Aorta (tissue), 5 donors: Measurements from ENCODE around the gene NPAS3. TPM values are rescaled to one million over a fixed set of nuclear protein-coding genes. Genes with fewer than 3 reads are reported as not detected.

Experiments
- ATAC-seq: fragments of 200-7000 bp; cut with Tn5 transposase; one replicate; pipeline ENCODE4 v1.9.1; 2022; ENCODE audit warnings: moderate library complexity; ENCODE audit not compliant: low FRiP score
- DNase-seq, 2 donors: peaks; one replicate each; pipeline ENCODE4 v3.0.0-alpha.2; 2020
- H3K27ac ChIP-seq, 2 donors: one replicate each; pipeline ENCODE4 v1.5.1; 2013; ENCODE audit warnings: low read length in 2 of 2, mild to moderate bottlenecking in 2 of 2, moderate library complexity in 2 of 2, control low read depth in 1 of 2, inconsistent platforms in 1 of 2, low read depth in 1 of 2
- H3K27me3 ChIP-seq, 2 donors: one replicate each; pipeline ENCODE4 v1.6.1; 2013; ENCODE audit warnings: control low read depth in 1 of 2, low read length in 1 of 2, mild to moderate bottlenecking in 1 of 2, moderate library complexity in 1 of 2; ENCODE audit not compliant: insufficient read depth in 2 of 2, control insufficient read depth in 1 of 2
- H3K36me3 ChIP-seq, 2 donors: one replicate each; pipeline ENCODE4 v1.6.1; 2013; ENCODE audit warnings: control low read depth in 1 of 2, low read length in 1 of 2, mild to moderate bottlenecking in 1 of 2; ENCODE audit not compliant: insufficient read depth in 2 of 2, control insufficient read depth in 1 of 2
- H3K4me1 ChIP-seq, 2 donors: one replicate each; pipeline ENCODE4 v1.6.1; 2013; ENCODE audit warnings: low read length in 2 of 2, control low read depth in 1 of 2, mild to moderate bottlenecking in 1 of 2, moderate library complexity in 1 of 2; ENCODE audit not compliant: insufficient read depth in 2 of 2, control insufficient read depth in 1 of 2
- H3K4me3 ChIP-seq, 2 donors: one replicate each; pipeline ENCODE4 v1.5.1; 2013; ENCODE audit warnings: low read length in 2 of 2, control low read depth in 1 of 2, mild to moderate bottlenecking in 1 of 2
- H3K9me3 ChIP-seq: one replicate; pipeline ENCODE4 v1.6.1; 2013; ENCODE audit warnings: mild to moderate bottlenecking, low read length; ENCODE audit not compliant: control insufficient read depth
- WGBS, 2 donors: extraction: QIAGEN DNeasy Blood & Tissue Kit; methylation state at CpG; one replicate each; pipeline ENCODE4 v1.1.7; 2013; 5-methylcytosine and 5-hydroxymethylcytosine counted together
- intact Hi-C, 2 donors: fragments of 100-400 bp; cut with DNase I; formaldehyde crosslinking; loops; one replicate each; pipeline versions ENCODE4 v1.14.2 to v1.15.0; 2022
- polyA plus RNA-seq, 2 donors: library from polyadenylated mRNA; stranded (reverse); fragments of 200-250 nt; gene quantifications; one replicate each; pipeline ENCODE4 v1.2.3, GENCODE V29; 2013
- total RNA-seq, 2 donors: library from RNA; stranded (reverse); fragmentation: NEBNext Ultra II Directional; extraction: Animal tissue kit (Norgen Biotek cat#: 25700); gene quantifications; one replicate each; pipeline ENCODE4 v1.2.1, GENCODE V29; 2021
- donor health status: healthy with polysubstance abuse.
- donor health status: Bipolar disorder and iron deficiency.
- donor health status: DM: no; HTN: no; CAD: no.
- donor health status: DM: no; HTN: no; CAD: no.
- donor health status: DM: yes; HTN: yes; CAD: no.

NPAS3 gene
- total and polyA plus RNA-seq, 4 donors = 0.13 to 4.3 (median 0.50) TPM

DNA sequence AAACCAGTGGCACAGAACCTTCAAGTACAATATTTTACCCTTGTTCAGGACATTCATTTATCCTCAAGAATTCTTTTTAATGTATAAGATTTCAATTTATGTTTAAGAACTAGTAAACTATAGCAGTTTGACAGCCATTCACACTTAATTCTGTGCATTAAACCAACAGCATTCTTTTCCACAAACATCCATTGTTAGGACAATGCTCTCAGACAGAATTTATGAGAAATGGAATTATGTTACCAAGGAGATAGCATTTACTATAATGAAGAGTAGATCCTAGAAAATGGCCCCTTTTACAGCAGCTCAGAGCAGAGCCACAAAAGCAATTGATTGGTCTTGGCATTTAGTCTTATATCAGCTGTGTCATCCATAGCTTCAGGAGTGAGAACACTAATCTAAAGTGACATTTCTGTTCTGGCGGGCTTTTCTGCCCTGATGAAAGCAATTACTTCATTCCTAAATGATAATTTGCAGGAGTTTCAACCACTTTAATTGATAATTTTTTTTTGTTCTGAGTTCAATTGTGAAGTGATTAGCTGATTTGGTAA is 268.9 kb downstream of the NPAS3 start:
- WGBS, 2 donors = 73 to 86% methylated on average over 1 of the region's 1 CpG
- no peak for DNase-seq
- H3K36me3 ChIP-seq = no peaks in the 10 kb centered on the region
- no peak overlapping the region for H3K4me3 ChIP-seq
- no peaks in the 10 kb centered on the region for H3K9me3 ChIP-seq
- intact Hi-C loops = no loop called here
- H3K27ac ChIP-seq = no peak overlapping the region
- H3K4me1 ChIP-seq = no peaks in the 10 kb centered on the region
- H3K27me3 ChIP-seq = no peaks in the 10 kb centered on the region
- ATAC-seq = no peak

DNA sequence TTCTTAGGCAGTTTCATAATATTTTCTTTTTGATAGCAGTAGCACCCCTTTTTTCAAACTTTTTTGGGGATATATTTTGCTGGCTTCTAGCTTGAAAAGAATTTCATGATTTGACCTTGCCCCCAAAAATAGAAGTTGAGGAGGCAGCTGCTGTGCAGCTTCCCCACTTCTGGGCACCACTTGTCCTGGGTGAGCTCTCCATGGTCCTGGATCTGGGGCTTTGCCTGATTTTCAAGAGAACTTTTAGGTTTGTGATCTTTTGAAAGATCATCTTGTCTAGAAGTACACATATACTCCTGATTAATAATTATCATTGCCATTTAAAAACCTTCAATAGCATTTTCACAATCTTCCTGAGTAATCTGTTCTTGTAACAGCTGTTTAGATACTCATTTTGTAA is 271.6 kb downstream of the NPAS3 start:
- Histone ChIP-seq H3K4me3 (no peak overlapping the region), H3K36me3 (no peaks in the 10 kb centered on the region), H3K9me3 (no peaks in the 10 kb centered on the region), H3K27ac (no peak overlapping the region), H3K27me3 (no peaks in the 10 kb centered on the region), H3K4me1 (no peaks in the 10 kb centered on the region)
- ATAC-seq (no peak), DNase-seq (no peak)
- intact Hi-C loops = no loop called here

DNA sequence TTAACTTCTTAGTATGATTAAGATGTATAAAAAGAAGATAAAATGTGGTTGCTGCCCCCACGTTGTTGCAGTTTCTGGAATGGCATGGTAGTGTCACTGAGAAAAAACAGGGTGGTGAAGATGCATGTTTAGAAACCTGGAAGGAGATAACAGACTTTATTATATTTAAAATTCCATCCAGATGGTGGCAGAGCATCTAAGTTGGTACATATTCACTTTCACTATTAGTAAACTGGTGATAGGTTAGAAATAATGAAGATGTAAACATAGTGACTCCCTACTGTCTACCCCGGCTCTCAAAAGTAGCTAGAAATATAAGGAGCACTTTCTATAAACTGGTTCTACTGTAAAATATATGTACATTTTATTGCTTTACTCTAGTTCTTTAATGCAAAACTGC is 279.3 kb downstream of the NPAS3 start:
- H3K4me3 ChIP-seq = no peak overlapping the region
- no peaks in the 10 kb centered on the region for H3K4me1 ChIP-seq
- DNase-seq = no peak
- WGBS, 2 donors = 62 to 64% methylated on average over 2 of the region's 2 CpGs
- H3K27ac ChIP-seq = no peak overlapping the region
- no peaks in the 10 kb centered on the region for H3K27me3 ChIP-seq
- intact Hi-C loops = no loop called here
- ATAC-seq = no peak
- no peaks in the 10 kb centered on the region for H3K36me3 ChIP-seq
- no peaks in the 10 kb centered on the region for H3K9me3 ChIP-seq

DNA sequence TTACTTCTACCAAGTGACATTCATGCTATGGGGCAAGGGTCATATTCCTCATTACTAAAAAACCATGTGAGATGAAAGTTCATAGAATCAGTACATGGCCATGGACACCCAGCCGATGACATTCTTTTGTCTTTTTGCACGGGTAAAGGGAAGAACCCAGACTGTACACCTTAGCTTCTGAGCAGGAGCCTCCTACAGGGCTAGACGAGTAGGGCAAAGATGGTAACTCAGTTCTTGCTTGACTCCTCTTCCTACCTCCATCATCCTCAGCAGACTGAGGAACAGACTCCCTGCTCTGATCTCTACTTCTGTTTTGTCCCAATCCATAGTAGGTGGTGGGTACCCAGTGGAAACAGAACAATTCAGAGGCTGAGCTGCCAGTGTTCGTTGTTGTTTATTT is 281.3 kb downstream of the NPAS3 start:
- no peak for ATAC-seq
- WGBS, 2 donors = 84 to 86% methylated on average over 4 of the region's 4 CpGs
- no peak overlapping the region for H3K4me3 ChIP-seq
- no peaks in the 10 kb centered on the region for H3K36me3 ChIP-seq
- DNase-seq = no peak
- no peaks in the 10 kb centered on the region for H3K4me1 ChIP-seq
- H3K27ac ChIP-seq = no peak overlapping the region
- H3K27me3 ChIP-seq = no peaks in the 10 kb centered on the region
- H3K9me3 ChIP-seq = no peaks in the 10 kb centered on the region
- intact Hi-C loops = no loop called here

DNA sequence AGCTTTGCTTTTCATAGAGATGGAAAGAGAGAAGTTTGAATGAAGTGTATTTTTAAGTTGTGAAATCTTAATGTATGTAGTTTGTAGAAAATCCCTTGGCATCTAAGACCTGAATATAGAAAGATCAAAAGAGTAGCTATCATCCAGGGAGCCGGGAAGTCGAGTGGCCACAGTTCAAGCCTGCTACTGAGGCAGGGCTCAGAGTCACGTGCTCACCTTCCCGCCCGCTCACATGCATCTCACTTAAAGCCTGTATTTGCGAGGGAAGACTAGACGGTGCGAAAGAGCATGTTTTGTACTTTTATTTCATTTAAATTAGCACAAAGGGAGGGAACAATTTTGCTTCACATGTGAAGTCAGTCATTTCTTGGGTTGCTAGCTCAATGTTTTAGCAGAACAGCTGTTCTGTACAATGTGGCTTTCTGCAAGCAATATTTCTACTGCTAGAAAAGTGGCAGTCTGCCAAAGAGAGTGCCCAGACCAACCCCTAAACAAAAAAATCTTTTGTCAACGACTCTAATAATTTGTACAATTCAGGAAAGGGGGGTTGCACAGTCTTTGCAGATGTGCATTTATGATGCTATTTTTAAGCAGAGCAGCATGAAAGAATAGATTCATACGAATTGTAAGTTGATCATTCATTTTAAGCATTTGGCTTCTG is 290.7 kb downstream of the NPAS3 start:
- Histone ChIP-seq H3K4me1 (no peaks in the 10 kb centered on the region), H3K9me3 (no peaks in the 10 kb centered on the region), H3K36me3 (no peaks in the 10 kb centered on the region), H3K27ac (no peak overlapping the region), H3K4me3 (no peak overlapping the region), H3K27me3 (no peaks in the 10 kb centered on the region)
- 25 to 39% methylated on average over 10 of the region's 10 CpGs for WGBS, 2 donors
- no peak for ATAC-seq
- DNase-seq = no peak
- intact Hi-C loops = no loop called here

DNA sequence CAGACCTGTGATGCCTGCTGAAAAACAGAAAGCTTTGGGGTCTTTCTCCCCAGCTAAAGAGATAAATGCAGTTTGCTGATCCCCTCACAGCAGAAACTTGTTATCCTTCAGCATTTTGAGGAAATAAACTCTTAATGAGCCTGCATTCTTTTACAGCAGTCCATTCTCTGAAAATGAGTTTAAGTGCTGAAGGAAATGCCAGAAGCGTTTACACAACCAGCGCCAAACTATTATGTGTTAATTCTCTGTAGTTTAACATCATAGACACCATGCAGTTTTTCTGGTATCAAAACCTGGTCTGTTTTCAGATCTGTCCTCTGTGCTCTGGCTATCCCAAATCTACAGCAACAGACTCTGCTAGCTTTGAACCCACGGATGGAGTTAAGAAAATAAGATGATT is 291.3 kb downstream of the NPAS3 start:
- intact Hi-C loops = no loop called here
- Histone ChIP-seq H3K4me3 (no peak overlapping the region), H3K4me1 (no peaks in the 10 kb centered on the region), H3K27me3 (no peaks in the 10 kb centered on the region), H3K9me3 (no peaks in the 10 kb centered on the region), H3K27ac (no peak overlapping the region), H3K36me3 (no peaks in the 10 kb centered on the region)
- no peak for DNase-seq
- no peak for ATAC-seq
- 20 to 23% methylated on average over 3 of the region's 3 CpGs for WGBS, 2 donors

DNA sequence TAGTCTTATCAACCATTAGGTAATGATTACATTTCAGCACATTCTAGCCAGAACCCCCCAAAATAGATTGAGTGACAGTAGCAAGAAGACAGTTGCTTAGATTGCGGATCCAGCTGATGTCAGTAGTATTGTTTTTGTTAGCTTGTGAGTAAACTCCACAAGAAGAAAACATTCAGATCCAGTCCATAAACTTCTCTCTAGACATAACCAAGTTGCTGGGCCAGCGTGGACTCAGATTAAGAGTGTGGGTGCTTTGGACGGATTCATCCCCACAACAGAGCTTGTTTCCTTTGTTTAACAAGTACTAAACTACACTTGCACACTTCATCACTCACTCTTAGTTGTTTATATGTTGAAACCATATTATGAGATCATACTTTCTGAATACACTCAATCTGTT is 293.4 kb downstream of the NPAS3 start:
- Histone ChIP-seq H3K36me3 (no peaks in the 10 kb centered on the region), H3K9me3 (no peaks in the 10 kb centered on the region), H3K27me3 (no peaks in the 10 kb centered on the region), H3K4me3 (no peak overlapping the region), H3K27ac (no peak overlapping the region), H3K4me1 (no peaks in the 10 kb centered on the region)
- intact Hi-C loops = no loop called here
- DNase-seq = no peak
- WGBS, 2 donors = 86 to 92% methylated on average over 3 of the region's 3 CpGs
- ATAC-seq = no peak

DNA sequence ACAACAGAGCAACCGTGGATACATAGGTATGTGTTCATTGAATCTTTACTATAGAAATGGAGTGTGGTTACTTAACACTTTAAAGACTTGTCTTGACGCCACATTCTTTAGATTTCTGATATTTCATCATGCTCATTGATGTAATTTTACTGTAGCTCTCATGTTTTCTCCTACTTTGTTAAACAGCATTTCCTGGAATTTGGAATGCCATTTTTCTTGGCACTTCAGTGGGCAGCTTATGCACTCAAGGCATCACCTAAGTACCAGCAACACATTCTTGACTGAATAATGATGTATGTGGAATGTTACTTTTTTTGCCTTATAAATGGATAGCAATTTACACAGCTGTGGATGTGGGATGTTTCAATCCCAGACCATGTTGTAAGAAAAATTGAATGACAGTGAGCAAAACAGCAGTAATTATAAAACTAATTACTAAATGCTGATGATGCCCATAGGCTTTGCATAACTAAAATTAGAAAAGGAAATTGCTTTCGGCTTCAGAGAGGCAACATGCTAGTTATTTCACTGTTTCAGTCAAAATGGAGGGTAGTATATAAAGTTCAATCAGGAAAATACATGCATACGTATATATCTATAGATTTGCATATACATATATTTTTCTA is 298.5 kb downstream of the NPAS3 start:
- intact Hi-C loops = no loop called here

DNA sequence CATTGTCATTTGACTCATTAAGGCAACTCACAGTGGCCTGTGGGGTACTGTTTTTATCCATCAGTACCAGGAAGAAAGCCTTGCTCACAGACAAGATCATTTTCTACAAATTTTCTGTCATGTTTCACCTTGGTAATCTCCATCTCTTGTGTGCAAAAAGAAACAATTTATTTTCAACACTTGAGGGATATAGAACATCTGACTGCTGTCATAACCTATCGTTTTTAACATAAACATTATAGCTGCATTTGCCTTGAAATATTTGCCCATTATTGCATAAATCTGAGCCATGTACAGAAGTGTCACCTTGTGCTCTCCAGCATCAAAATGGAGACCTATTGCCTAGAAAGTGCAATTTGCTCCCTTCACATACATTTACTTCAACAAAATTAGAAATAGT is 300.8 kb downstream of the NPAS3 start:
- Histone ChIP-seq H3K27me3 (no peaks in the 10 kb centered on the region), H3K9me3 (no peaks in the 10 kb centered on the region), H3K4me3 (no peak overlapping the region), H3K4me1 (no peaks in the 10 kb centered on the region), H3K36me3 (no peaks in the 10 kb centered on the region), H3K27ac (no peak overlapping the region)
- WGBS, 2 donors = 38 to 46% methylated on average over 1 of the region's 1 CpG
- intact Hi-C loops = no loop called here
- no peak for ATAC-seq
- no peak for DNase-seq

More for the DNA sequence above, 298.5 kb downstream of the NPAS3 start:
- Histone ChIP-seq H3K36me3 (no peaks in the 10 kb centered on the region), H3K27me3 (no peaks in the 10 kb centered on the region), H3K4me3 (no peak overlapping the region), H3K9me3 (no peaks in the 10 kb centered on the region), H3K4me1 (no peaks in the 10 kb centered on the region), H3K27ac (no peak overlapping the region)
- no peak for ATAC-seq
- no peak for DNase-seq
- 39% methylated on average over 4 of the region's 4 CpGs for WGBS, 2 donors
